ENCODE results near the gene KLHL13.

Gene KLHL13

DNA sequence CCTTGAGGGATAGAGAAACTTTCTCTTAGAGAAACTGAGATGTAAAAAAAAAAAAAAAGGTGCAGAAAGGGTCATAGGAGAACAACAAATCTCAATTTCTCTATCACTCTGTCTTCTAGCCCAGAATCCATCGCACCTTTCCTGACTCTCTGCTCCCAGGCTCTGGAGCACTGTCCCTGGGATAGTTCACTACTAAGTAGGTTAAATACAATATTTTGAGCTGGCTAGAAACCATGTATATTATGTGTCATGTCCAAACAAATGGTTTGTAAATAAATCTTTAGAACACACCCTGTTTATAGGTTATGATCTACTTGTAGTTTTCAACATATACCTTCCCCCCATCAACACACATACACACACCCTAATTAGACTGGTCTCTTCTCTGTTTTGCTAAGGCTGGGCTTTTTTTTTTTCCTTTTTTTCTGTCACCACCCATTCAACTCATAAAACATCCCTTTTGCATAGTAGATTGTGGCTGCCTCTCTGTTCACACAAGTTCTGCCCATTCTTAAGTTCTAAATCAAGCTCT lies 124.4 kb downstream of the KLHL13 start:
- Histone ChIP-seq H4K20me1 (ENCODE audit: insufficient read depth, low read length) (no peaks in the 10 kb centered on the region), H3K4me1 (ENCODE audit: insufficient read depth, low read length, severe bottlenecking) (no peaks in the 10 kb centered on the region), H3K27ac (ENCODE audit: low read depth, low read length, poor library complexity, severe bottlenecking) (no peak overlapping the region), H3K9me3 (ENCODE audit: low read length) (no peaks in the 10 kb centered on the region), H3K36me3 (ENCODE audit: insufficient read depth, low read length) (no peaks in the 10 kb centered on the region), H3K27me3 (ENCODE audit: insufficient read depth, low read length) (no peaks in the 10 kb centered on the region), H3K4me3 (ENCODE audit: low read depth, low read length, poor library complexity, severe bottlenecking) (no peak overlapping the region), H3F3A (ENCODE audit: insufficient read depth, low read length) (no peaks in the 10 kb centered on the region), H3K9ac (ENCODE audit: low read length) (no peak overlapping the region), H2AFZ (ENCODE audit: low read length) (no peak overlapping the region), H3K4me2 (ENCODE audit: low read length) (no peak overlapping the region), H3K9me2 (ENCODE audit: low read depth, low read length) (no peaks in the 10 kb centered on the region), H3K79me2 (ENCODE audit: insufficient read depth, low read length) (no peaks in the 10 kb centered on the region)
- TF ChIP-seq EZH2 (IDR thresholded peaks at IDR 0.05; ENCODE audit: borderline replicate concordance, low read length), result no peak
- no peak for TF ChIP-seq CTCF (IDR thresholded peaks at IDR 0.05; ENCODE audit: low read length)

DNA sequence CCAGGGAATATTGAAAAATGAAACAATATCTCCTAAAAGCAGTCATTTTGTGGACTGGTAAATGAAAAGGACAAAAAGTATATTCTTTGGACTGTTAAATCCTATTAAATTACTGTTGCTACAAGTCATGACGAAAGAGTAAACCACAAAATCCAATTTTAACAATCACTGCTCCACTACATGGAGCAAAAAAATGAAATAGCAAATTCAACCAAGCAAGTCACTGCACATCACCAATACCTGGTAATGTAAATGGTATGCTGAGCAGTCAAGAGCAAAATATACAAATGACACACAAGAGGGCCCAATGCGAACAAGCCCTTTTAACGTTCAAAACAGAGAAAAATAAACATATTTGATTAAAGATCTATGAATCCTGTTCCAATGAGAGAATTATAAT lies 126.2 kb downstream of the KLHL13 start:
- TF ChIP-seq CTCF (IDR thresholded peaks at IDR 0.05; ENCODE audit: low read length), result no peak
- H3K27ac ChIP-seq (ENCODE audit: low read depth, low read length, poor library complexity, severe bottlenecking), result no peak overlapping the region
- no peaks in the 10 kb centered on the region for H3K9me3 ChIP-seq (ENCODE audit: low read length)
- no peak overlapping the region for H2AFZ ChIP-seq (ENCODE audit: low read length)
- no peaks in the 10 kb centered on the region for H3F3A ChIP-seq (ENCODE audit: insufficient read depth, low read length)
- no peaks in the 10 kb centered on the region for H4K20me1 ChIP-seq (ENCODE audit: insufficient read depth, low read length)
- no peak overlapping the region for H3K4me3 ChIP-seq (ENCODE audit: low read depth, low read length, poor library complexity, severe bottlenecking)
- H3K9ac ChIP-seq (ENCODE audit: low read length), result no peak overlapping the region
- H3K79me2 ChIP-seq (ENCODE audit: insufficient read depth, low read length), result no peaks in the 10 kb centered on the region
- H3K9me2 ChIP-seq (ENCODE audit: low read depth, low read length), result no peaks in the 10 kb centered on the region
- H3K27me3 ChIP-seq (ENCODE audit: insufficient read depth, low read length), result no peaks in the 10 kb centered on the region
- H3K4me2 ChIP-seq (ENCODE audit: low read length), result no peak overlapping the region
- no peaks in the 10 kb centered on the region for H3K36me3 ChIP-seq (ENCODE audit: insufficient read depth, low read length)
- no peaks in the 10 kb centered on the region for H3K4me1 ChIP-seq (ENCODE audit: insufficient read depth, low read length, severe bottlenecking)

- Histone ChIP-seq H3K9me3 (ENCODE audit: low read length) (no peaks in the 10 kb centered on the region), H3K79me2 (ENCODE audit: insufficient read depth, low read length) (no peaks in the 10 kb centered on the region), H3K9me2 (ENCODE audit: low read depth, low read length) (no peaks in the 10 kb centered on the region), H3K4me3 (ENCODE audit: low read depth, low read length, poor library complexity, severe bottlenecking) (no peak overlapping the region), H3K36me3 (ENCODE audit: insufficient read depth, low read length) (no peaks in the 10 kb centered on the region), H3K27me3 (ENCODE audit: insufficient read depth, low read length) (no peaks in the 10 kb centered on the region), H3K4me2 (ENCODE audit: low read length) (no peak overlapping the region), H2AFZ (ENCODE audit: low read length) (no peak overlapping the region), H3K4me1 (ENCODE audit: insufficient read depth, low read length, severe bottlenecking) (no peaks in the 10 kb centered on the region), H3F3A (ENCODE audit: insufficient read depth, low read length) (no peaks in the 10 kb centered on the region), H4K20me1 (ENCODE audit: insufficient read depth, low read length) (no peaks in the 10 kb centered on the region), H3K27ac (ENCODE audit: low read depth, low read length, poor library complexity, severe bottlenecking) (no peak overlapping the region), H3K9ac (ENCODE audit: low read length) (no peak overlapping the region)
- TF ChIP-seq EZH2 (IDR thresholded peaks at IDR 0.05; ENCODE audit: borderline replicate concordance, low read length) (no peak), CTCF (IDR thresholded peaks at IDR 0.05; ENCODE audit: low read length) (no peak)
Measured at GRCh38 chrX:117989512-117989911, 127.1 kb downstream of the KLHL13 start.

All from OCI-LY1 (cell line).